Epithelial cell of proximal tubule (primary cell): Measurements from ENCODE around the gene GJA4. TPM values are rescaled to one million over a fixed set of nuclear protein-coding genes. Genes with fewer than 3 reads are reported as not detected.

Experiments used
- DNase-seq: peaks from one replicate; pipeline ENCODE4 v3.0.0-alpha.2; 2011; ENCODE audit warnings: low read depth
- H3K4me3 ChIP-seq: 2 replicates; pipeline ENCODE4 v1.5.1; 2011; ENCODE audit warnings: low read depth, mild to moderate bottlenecking, low read length
- total RNA-seq: library from RNA; depleted of rRNA; stranded (reverse); fragments of >200 nt; gene quantifications from 2 replicates; pipeline ENCODE4 v1.2.3, GENCODE V29; 2015
- TF ChIP-seq, protein P1 (sequence below): conservative IDR thresholded peaks from 2 replicates; pipeline ENCODE4 v1.5.1; 2012; ENCODE audit warnings: low read depth, mild to moderate bottlenecking, low read length

The GJA4 gene
- total RNA-seq, 1 donor from 2014 or later: not detected

DNA sequence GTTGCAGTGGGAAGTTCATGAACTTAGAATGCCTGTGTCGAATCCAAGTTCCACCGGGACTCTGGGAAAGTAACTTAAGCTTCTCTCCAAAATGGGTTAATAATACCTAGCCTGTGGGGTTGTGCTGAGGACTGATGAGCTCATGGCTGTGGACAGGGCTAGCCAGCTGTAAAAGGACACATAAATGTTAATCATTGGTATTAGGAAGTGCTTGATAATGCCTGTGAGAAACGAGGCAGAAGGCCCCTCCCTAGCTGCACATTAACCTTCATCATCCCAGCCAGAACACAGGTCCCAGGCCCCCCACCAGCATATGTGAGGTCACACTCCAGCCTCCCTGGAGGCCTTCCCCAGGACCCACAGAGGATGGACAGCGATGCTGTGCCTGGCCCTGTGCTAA, 34.0 kb upstream of the GJA4 start:
- H3K4me3 ChIP-seq: no peak overlapping the region
- peak; percentile 68 for DNase-seq
- TF ChIP-seq, protein P1, sequence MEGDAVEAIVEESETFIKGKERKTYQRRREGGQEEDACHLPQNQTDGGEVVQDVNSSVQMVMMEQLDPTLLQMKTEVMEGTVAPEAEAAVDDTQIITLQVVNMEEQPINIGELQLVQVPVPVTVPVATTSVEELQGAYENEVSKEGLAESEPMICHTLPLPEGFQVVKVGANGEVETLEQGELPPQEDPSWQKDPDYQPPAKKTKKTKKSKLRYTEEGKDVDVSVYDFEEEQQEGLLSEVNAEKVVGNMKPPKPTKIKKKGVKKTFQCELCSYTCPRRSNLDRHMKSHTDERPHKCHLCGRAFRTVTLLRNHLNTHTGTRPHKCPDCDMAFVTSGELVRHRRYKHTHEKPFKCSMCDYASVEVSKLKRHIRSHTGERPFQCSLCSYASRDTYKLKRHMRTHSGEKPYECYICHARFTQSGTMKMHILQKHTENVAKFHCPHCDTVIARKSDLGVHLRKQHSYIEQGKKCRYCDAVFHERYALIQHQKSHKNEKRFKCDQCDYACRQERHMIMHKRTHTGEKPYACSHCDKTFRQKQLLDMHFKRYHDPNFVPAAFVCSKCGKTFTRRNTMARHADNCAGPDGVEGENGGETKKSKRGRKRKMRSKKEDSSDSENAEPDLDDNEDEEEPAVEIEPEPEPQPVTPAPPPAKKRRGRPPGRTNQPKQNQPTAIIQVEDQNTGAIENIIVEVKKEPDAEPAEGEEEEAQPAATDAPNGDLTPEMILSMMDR: no peak

DNA sequence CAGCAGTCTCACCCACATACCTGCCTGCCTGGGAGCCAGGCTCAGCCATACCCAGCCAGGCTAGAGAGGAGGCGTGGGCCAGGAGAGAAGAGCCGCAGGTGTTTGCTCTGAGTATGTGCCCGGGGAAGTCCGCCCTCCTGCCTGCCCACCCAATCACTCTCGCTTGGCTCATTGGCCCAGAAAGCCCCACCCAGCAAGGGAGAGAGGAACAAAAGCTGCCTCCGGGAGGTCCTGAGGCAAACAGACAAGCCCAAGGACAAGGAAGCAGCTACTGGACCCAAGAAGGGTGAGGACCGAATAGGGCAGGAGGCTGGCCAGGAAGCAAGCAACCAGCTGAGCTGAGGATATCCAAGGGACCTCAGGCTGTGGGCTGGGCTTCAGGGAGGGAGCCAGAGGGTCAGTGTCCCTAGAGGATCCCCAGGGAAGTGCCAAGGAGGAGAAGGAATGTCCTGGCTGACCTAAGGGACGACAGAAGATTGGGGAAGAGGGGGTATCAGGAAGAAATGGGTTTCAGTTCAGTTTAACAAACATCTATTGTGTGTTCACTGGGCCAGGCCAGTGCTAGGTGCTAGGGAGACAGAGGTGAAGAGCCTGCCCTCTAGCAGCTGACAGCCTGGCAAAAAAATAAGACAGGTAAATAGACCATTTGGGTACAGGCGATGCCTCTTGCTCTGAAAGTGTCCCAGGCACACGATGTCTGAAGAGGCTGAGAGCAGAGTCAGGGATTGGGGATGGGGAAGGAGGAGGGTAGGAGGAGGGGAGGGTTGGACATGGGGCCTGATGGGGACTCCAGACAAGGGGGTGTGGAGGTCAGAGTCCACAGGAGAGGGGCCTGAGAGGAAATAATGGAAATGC, 33.1 kb upstream of the GJA4 start, which contains the start of gene GJB4:
GJB4 (plus strand) TSS at position 238 of the 855 bp plus-strand sequence. CDS start 1,515 bp downstream, outside the sequence.
- DNase-seq: no peak
- H3K4me3 ChIP-seq: no peak within 1 kb of the TSS
- TF ChIP-seq, protein P1: peak; percentile 4

DNA sequence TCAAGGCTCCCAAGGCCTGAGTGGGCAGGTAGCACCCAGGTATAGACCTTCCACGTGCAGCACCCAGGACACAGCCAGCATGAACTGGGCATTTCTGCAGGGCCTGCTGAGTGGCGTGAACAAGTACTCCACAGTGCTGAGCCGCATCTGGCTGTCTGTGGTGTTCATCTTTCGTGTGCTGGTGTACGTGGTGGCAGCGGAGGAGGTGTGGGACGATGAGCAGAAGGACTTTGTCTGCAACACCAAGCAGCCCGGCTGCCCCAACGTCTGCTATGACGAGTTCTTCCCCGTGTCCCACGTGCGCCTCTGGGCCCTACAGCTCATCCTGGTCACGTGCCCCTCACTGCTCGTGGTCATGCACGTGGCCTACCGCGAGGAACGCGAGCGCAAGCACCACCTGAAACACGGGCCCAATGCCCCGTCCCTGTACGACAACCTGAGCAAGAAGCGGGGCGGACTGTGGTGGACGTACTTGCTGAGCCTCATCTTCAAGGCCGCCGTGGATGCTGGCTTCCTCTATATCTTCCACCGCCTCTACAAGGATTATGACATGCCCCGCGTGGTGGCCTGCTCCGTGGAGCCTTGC, 31.5 kb upstream of the GJA4 start:
- no peak overlapping the region for H3K4me3 ChIP-seq
- TF ChIP-seq, protein P1: no peak
- DNase-seq: no peak

DNA sequence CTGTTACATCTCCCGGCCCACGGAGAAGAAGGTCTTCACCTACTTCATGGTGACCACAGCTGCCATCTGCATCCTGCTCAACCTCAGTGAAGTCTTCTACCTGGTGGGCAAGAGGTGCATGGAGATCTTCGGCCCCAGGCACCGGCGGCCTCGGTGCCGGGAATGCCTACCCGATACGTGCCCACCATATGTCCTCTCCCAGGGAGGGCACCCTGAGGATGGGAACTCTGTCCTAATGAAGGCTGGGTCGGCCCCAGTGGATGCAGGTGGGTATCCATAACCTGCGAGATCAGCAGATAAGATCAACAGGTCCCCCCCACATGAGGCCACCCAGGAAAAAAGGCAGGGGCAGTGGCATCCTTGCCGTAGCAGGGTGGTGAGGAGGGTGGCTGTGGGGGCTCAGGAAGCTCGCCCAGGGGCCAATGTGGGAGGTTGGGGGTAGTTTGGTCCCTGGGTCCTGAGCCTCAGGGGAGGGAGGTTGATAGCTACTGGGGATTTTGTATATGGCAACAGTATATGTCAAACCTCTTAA, 31.0 kb upstream of the GJA4 start:
- TF ChIP-seq, protein P1: no peak
- no peak overlapping the region for H3K4me3 ChIP-seq

DNA sequence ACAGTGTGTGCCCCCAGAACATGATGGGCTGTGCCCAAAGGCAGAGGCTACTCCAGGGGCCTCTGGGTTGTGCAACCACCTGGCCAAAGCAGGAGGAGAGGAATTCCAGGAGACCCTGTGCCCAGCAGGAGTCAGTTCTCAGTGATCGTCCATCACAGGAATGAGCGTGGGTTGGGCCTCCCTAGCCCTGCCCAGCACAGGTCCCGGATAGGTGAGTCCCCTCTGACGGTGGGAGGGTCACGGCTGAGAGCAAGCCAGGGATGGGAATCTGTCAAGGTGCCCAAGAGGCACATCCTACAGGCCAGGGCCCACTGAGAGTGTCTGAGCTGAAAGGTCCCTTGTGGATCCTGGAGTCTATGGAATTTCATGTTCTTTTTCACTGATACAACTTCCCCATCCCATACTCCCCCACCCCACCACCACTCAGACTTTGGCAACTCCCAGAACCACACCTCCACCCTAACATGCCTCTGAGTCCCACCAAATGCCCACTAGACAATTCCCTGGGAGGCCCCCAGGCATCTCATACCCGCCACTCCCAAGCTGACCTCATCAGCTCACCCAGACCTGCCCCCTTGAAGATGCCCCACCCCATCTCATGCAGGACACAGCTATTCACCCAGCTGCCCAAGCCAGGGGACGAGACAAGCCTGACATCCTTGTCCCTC, 30.2 kb upstream of the GJA4 start:
- H3K4me3 ChIP-seq: no peak overlapping the region
- no peak for DNase-seq
- TF ChIP-seq, protein P1: no peak

More for the DNA sequence above, 31.0 kb upstream of the GJA4 start:
- DNase-seq: no peak

DNA sequence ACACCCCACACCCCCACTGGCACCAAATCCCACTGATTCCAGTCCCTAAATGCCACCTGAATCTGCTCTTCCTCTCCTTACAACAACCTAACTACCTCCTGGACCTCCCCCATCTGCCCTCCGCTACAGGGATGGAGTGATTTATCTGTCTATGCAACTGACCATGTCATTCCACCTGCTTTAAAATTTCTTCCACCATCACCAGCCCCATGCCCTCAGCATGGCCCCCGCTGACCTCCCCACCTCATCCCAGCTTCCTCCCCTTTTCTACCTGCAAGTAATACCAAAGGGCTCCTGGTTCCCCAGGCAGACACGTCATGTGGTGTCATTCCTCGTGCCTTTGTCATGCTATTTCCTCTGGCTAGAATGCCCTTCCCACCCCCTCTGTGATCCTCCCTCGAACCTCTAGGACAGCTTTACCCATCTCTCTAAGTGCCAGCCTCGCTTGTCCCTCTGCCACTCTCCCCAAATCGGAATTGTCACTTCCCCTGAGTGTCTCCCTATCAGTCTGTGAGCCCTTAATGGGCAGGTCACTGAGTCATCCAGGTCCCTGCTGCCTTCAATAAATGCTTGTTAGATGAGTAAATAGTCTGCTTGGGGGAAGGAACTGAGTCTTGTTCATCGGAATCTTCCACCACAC, 29.5 kb upstream of the GJA4 start:
- DNase-seq: no peak
- no peak overlapping the region for H3K4me3 ChIP-seq
- TF ChIP-seq, protein P1: no peak
